GM23338 (cell line): ENCODE results near the gene VSX1. TPM values are rescaled to one million over a fixed set of nuclear protein-coding genes. Genes with fewer than 3 reads are reported as not detected.

Experiments used
- ATAC-seq: fragments of 200-7000 bp; cut with Tn5 transposase; 3 replicates; pipeline ENCODE4 v1.9.1; 2020
- DNase-seq: peaks from one replicate; pipeline ENCODE4 v3.0.0-alpha.2; 2015; ENCODE audit warnings: low spot score
- H2AFZ ChIP-seq: fragments of 200-600 bp; sonication (generic); 2 replicates; pipeline ENCODE4 v1.8.0; 2016; ENCODE audit warnings: antibody characterized with exemption, mild to moderate bottlenecking, moderate library complexity
- H3F3A ChIP-seq: fragments of 200-600 bp; sonication (generic); replicated peaks from 2 replicates; pipeline ENCODE4 v1.8.0; 2017; ENCODE audit warnings: antibody characterized with exemption, mixed run types, low read depth
- H3K27ac ChIP-seq: fragments of 200-600 bp; sonication (generic); 2 replicates; pipeline ENCODE4 v1.6.1; 2016; ENCODE audit warnings: low read depth
- H3K27me3 ChIP-seq: fragments of 200-600 bp; sonication (generic); 2 replicates; pipeline ENCODE4 v1.8.0; 2016; ENCODE audit warnings: mild to moderate bottlenecking, mixed run types, moderate library complexity; ENCODE audit not compliant: insufficient read depth
- H3K36me3 ChIP-seq: fragments of 200-600 bp; sonication (generic); 2 replicates; pipeline ENCODE4 v1.8.0; 2016; ENCODE audit warnings: mild to moderate bottlenecking; ENCODE audit not compliant: insufficient read depth
- H3K4me1 ChIP-seq: fragments of 200-600 bp; sonication (generic); 2 replicates; pipeline ENCODE4 v1.8.0; 2016; ENCODE audit warnings: mild to moderate bottlenecking, moderate library complexity; ENCODE audit not compliant: insufficient read depth
- H3K4me2 ChIP-seq: fragments of 200-600 bp; sonication (generic); 2 replicates; pipeline ENCODE4 v1.7.1; 2017; ENCODE audit warnings: mixed run types
- H3K4me3 ChIP-seq: fragments of 200-600 bp; sonication (generic); 2 replicates; pipeline ENCODE4 v1.6.1; 2016; ENCODE audit warnings: mixed run types
- H3K79me2 ChIP-seq: fragments of 200-600 bp; sonication (generic); replicated peaks from 2 replicates; pipeline ENCODE4 v1.8.0; 2017; ENCODE audit warnings: mild to moderate bottlenecking; ENCODE audit not compliant: insufficient read depth
- H3K9me2 ChIP-seq: fragments of 200-600 bp; sonication (generic); 2 replicates; pipeline ENCODE4 v1.8.0; 2017; ENCODE audit not compliant: insufficient read depth
- H4K20me1 ChIP-seq: fragments of 200-600 bp; sonication (generic); replicated peaks from 2 replicates; pipeline ENCODE4 v1.8.0; 2017; ENCODE audit warnings: mild to moderate bottlenecking; ENCODE audit not compliant: insufficient read depth
- H3K27ac Mint-ChIP-seq: 2 replicates; pipeline ENCODE4 v1.8.0; 2020; ENCODE audit warnings: inconsistent platforms, mild to moderate bottlenecking, moderate library complexity, mixed read lengths
- H3K27me3 Mint-ChIP-seq: 3 replicates; pipeline ENCODE4 v1.8.0; 2022; ENCODE audit warnings: low read depth, mild to moderate bottlenecking, moderate library complexity, mixed read lengths, inconsistent platforms; ENCODE audit not compliant: insufficient read depth, poor library complexity
- H3K36me3 Mint-ChIP-seq: 3 replicates; pipeline ENCODE4 v1.8.0; 2021; ENCODE audit warnings: low read depth, mild to moderate bottlenecking, inconsistent platforms, moderate library complexity, mixed read lengths
- H3K4me1 Mint-ChIP-seq: 3 replicates; pipeline ENCODE4 v1.8.0; 2020; ENCODE audit warnings: mild to moderate bottlenecking, inconsistent platforms, mixed read lengths
- H3K4me3 Mint-ChIP-seq: 3 replicates; pipeline ENCODE4 v1.8.0; 2021; ENCODE audit warnings: moderate library complexity, mild to moderate bottlenecking, inconsistent platforms, mixed read lengths
- H3K9me3 Mint-ChIP-seq: 3 replicates; pipeline ENCODE4 v1.8.0; 2020; ENCODE audit warnings: moderate library complexity, mild to moderate bottlenecking, inconsistent platforms, mixed read lengths
- EZH2 ChIP-seq: fragments of 200-600 bp; sonication (generic); IDR thresholded peaks from one replicate; pipeline ENCODE4 v1.8.0; 2017; ENCODE audit warnings: antibody characterized with exemption, mild to moderate bottlenecking, low read depth; ENCODE audit not compliant: unreplicated experiment
- EZH2phosphoT487 ChIP-seq: fragments of 200-600 bp; sonication (generic); IDR thresholded peaks from one replicate; pipeline ENCODE4 v1.8.1; 2018; ENCODE audit warnings: antibody characterized with exemption; ENCODE audit not compliant: unreplicated experiment
- JUNB ChIP-seq: IDR thresholded peaks from one replicate; pipeline ENCODE4 v1.6.1; 2016; ENCODE audit warnings: antibody characterized with exemption; ENCODE audit not compliant: unreplicated experiment
- POLR2AphosphoS5 ChIP-seq: IDR thresholded peaks from 2 replicates; pipeline ENCODE4 v1.6.1; 2016; ENCODE audit warnings: antibody characterized with exemption, low read depth
- STAT1 ChIP-seq: IDR thresholded peaks from one replicate; pipeline ENCODE4 v1.6.1; 2016; ENCODE audit warnings: antibody characterized with exemption; ENCODE audit not compliant: unreplicated experiment
- ZNF114 ChIP-seq: fragments of 250-450 bp; sonication (Bioruptor Pico); IDR thresholded peaks from 2 replicates; pipeline ENCODE4 v1.5.0; 2020; ENCODE audit warnings: mild to moderate bottlenecking, moderate library complexity
- ZNF331 ChIP-seq: fragments of 250-450 bp; sonication (Bioruptor Pico); IDR thresholded peaks from 2 replicates; pipeline ENCODE4 v1.5.0; 2020; ENCODE audit warnings: low read depth, mild to moderate bottlenecking, moderate library complexity
- polyA plus RNA-seq: library from polyadenylated mRNA; unstranded; fragments of >200 nt; fragmentation: Nextera tagmentation; extraction: Ambion mirVana; gene quantifications from 2 replicates; pipeline ENCODE4 v1.2.1, GENCODE V29; 2016
- total RNA-seq: library from RNA; depleted of rRNA; stranded (reverse); fragments of >200 nt; shearing (Covaris generic); gene quantifications from 2 replicates; pipeline ENCODE4 v1.2.3, GENCODE V29; 2014
- TF ChIP-seq, protein P1 (sequence below): fragments of 250-450 bp; sonication (Bioruptor Pico); IDR thresholded peaks from 2 replicates; pipeline ENCODE4 v1.5.0; 2020; ENCODE audit warnings: mild to moderate bottlenecking, moderate library complexity
- TF ChIP-seq, protein P2 (sequence below): IDR thresholded peaks from 2 replicates; pipeline ENCODE4 v1.6.1; 2016; ENCODE audit warnings: antibody characterized with exemption

Gene VSX1
- total and polyA plus RNA-seq, 2 experiments from 2014 or later = 0.73 TPM; not detected in 1

GRCh38 chr20:25048519-25048952 lies 33.4 kb downstream of the VSX1 start (continued):
- TF ChIP-seq, protein P1, sequence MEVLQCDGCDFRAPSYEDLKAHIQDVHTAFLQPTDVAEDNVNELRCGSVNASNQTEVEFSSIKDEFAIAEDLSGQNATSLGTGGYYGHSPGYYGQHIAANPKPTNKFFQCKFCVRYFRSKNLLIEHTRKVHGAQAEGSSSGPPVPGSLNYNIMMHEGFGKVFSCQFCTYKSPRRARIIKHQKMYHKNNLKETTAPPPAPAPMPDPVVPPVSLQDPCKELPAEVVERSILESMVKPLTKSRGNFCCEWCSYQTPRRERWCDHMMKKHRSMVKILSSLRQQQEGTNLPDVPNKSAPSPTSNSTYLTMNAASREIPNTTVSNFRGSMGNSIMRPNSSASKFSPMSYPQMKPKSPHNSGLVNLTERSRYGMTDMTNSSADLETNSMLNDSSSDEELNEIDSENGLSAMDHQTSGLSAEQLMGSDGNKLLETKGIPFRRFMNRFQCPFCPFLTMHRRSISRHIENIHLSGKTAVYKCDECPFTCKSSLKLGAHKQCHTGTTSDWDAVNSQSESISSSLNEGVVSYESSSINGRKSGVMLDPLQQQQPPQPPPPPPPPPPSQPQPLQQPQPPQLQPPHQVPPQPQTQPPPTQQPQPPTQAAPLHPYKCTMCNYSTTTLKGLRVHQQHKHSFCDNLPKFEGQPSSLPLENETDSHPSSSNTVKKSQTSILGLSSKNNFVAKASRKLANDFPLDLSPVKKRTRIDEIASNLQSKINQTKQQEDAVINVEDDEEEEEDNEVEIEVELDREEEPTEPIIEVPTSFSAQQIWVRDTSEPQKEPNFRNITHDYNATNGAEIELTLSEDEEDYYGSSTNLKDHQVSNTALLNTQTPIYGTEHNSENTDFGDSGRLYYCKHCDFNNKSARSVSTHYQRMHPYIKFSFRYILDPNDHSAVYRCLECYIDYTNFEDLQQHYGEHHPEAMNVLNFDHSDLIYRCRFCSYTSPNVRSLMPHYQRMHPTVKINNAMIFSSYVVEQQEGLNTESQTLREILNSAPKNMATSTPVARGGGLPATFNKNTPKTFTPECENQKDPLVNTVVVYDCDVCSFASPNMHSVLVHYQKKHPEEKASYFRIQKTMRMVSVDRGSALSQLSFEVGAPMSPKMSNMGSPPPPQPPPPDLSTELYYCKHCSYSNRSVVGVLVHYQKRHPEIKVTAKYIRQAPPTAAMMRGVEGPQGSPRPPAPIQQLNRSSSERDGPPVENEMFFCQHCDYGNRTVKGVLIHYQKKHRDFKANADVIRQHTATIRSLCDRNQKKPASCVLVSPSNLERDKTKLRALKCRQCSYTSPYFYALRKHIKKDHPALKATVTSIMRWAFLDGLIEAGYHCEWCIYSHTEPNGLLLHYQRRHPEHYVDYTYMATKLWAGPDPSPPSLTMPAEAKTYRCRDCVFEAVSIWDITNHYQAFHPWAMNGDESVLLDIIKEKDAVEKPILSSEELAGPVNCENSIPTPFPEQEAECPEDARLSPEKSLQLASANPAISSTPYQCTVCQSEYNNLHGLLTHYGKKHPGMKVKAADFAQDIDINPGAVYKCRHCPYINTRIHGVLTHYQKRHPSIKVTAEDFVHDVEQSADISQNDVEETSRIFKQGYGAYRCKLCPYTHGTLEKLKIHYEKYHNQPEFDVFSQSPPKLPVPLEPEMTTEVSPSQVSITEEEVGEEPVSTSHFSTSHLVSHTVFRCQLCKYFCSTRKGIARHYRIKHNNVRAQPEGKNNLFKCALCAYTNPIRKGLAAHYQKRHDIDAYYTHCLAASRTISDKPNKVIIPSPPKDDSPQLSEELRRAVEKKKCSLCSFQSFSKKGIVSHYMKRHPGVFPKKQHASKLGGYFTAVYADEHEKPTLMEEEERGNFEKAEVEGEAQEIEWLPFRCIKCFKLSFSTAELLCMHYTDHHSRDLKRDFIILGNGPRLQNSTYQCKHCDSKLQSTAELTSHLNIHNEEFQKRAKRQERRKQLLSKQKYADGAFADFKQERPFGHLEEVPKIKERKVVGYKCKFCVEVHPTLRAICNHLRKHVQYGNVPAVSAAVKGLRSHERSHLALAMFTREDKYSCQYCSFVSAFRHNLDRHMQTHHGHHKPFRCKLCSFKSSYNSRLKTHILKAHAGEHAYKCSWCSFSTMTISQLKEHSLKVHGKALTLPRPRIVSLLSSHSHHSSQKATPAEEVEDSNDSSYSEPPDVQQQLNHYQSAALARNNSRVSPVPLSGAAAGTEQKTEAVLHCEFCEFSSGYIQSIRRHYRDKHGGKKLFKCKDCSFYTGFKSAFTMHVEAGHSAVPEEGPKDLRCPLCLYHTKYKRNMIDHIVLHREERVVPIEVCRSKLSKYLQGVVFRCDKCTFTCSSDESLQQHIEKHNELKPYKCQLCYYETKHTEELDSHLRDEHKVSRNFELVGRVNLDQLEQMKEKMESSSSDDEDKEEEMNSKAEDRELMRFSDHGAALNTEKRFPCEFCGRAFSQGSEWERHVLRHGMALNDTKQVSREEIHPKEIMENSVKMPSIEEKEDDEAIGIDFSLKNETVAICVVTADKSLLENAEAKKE = no peak
- TF ChIP-seq ZNF331 (CRISPR knock-in tag) (no peak), JUNB (no peak)

GRCh38 chr20:25047766-25048165 lies 34.2 kb downstream of the VSX1 start:
- Histone ChIP-seq H3K79me2 (no peaks in the 10 kb centered on the region), H3K4me2 (no peak overlapping the region), H3K4me1 (peaks cover 8% of the 10 kb centered on the region; the same call in 1 of the 2 replicates), H3F3A (no peaks in the 10 kb centered on the region), H3K27ac (no peak overlapping the region), H3K9me2 (no peaks in the 10 kb centered on the region; the same call in 1 of the 2 replicates), H4K20me1 (no peaks in the 10 kb centered on the region), H3K36me3 (no peaks in the 10 kb centered on the region), H3K4me3 (no peak overlapping the region), H2AFZ (no peak overlapping the region), H3K27me3 (no peaks in the 10 kb centered on the region)
- no peaks in the 10 kb centered on the region; the same call in 2 of the 3 replicates for H3K9me3 Mint-ChIP-seq
- DNase-seq (no peak), ATAC-seq (no peak)
- H3K36me3 Mint-ChIP-seq = no peaks in the 10 kb centered on the region
- H3K27me3 Mint-ChIP-seq = peaks cover 16% of the 10 kb centered on the region
- TF ChIP-seq ZNF331 (CRISPR knock-in tag) = no peak
- TF ChIP-seq EZH2 = no peak
- no peak for TF ChIP-seq EZH2phosphoT487
- TF ChIP-seq, protein P2, sequence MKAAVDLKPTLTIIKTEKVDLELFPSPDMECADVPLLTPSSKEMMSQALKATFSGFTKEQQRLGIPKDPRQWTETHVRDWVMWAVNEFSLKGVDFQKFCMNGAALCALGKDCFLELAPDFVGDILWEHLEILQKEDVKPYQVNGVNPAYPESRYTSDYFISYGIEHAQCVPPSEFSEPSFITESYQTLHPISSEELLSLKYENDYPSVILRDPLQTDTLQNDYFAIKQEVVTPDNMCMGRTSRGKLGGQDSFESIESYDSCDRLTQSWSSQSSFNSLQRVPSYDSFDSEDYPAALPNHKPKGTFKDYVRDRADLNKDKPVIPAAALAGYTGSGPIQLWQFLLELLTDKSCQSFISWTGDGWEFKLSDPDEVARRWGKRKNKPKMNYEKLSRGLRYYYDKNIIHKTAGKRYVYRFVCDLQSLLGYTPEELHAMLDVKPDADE = no peak
- no peak for TF ChIP-seq POLR2AphosphoS5
- no peak for TF ChIP-seq STAT1
- no peak for TF ChIP-seq ZNF114 (CRISPR knock-in tag)
- TF ChIP-seq, protein P1 = no peak
- no peak overlapping the region for H3K27ac Mint-ChIP-seq
- no peak overlapping the region for H3K4me3 Mint-ChIP-seq
- peaks cover 6% of the 10 kb centered on the region; the same call in 1 of the 3 replicates for H3K4me1 Mint-ChIP-seq
